Measurements from ENCODE around the gene NTSR1.

Gene NTSR1

GRCh38 chr20:62661647-62662046, 47.0 kb upstream of the NTSR1 start:
- DNase-seq (ENCODE audit: low spot score) (no peak), ATAC-seq (ENCODE audit: low read depth) (no peak)
- no peaks in the 10 kb centered on the region for H3K27me3 ChIP-seq (ENCODE audit: insufficient read depth, poor library complexity, severe bottlenecking)
- peak overlapping the region; percentile 57 for H3K27ac ChIP-seq (ENCODE audit: poor library complexity, severe bottlenecking)
- no peaks in the 10 kb centered on the region for H3K9me3 ChIP-seq (ENCODE audit: severe bottlenecking)
- no peak overlapping the region for H3K4me3 ChIP-seq (ENCODE audit: severe bottlenecking)
- H3K4me1 ChIP-seq (ENCODE audit: insufficient read depth, poor library complexity, severe bottlenecking), result peaks cover 26% of the 10 kb centered on the region
- peaks cover 5% of the 10 kb centered on the region; the same call in 1 of the 2 replicates for H3K36me3 ChIP-seq (ENCODE audit: low read depth)
- no peak for TF ChIP-seq CTCF (IDR thresholded peaks at IDR 0.05; ENCODE audit: poor library complexity, severe bottlenecking)

DNA sequence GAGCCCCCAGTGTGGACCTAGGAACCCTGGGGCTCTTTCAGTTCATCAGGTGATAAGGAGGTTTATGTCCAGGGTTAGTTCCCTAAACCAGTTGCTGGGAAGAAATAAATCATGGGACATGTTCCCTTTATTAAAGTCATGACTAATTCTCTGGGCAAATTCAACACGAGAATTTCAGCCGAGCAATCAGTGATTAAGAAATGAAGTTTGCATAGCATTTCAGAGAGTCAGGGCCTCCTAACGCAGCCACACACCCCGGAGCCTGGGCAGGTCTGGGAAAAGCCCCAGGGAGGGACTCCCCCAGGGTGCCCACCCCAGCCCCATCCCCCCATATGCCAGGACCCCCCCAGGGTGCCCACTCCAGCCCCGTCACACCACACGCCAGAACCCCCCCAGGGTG, 46.2 kb upstream of the NTSR1 start:
- H3K36me3 ChIP-seq (ENCODE audit: low read depth), result no peaks in the 10 kb centered on the region
- peak overlapping the region; percentile 57 for H3K27ac ChIP-seq (ENCODE audit: poor library complexity, severe bottlenecking)
- ATAC-seq (ENCODE audit: low read depth), result peak; percentile 77
- no peak for DNase-seq (ENCODE audit: low spot score)
- H3K4me1 ChIP-seq (ENCODE audit: insufficient read depth, poor library complexity, severe bottlenecking), result peaks cover 28% of the 10 kb centered on the region
- no peaks in the 10 kb centered on the region for H3K27me3 ChIP-seq (ENCODE audit: insufficient read depth, poor library complexity, severe bottlenecking)
- no peak overlapping the region for H3K4me3 ChIP-seq (ENCODE audit: severe bottlenecking)
- no peaks in the 10 kb centered on the region for H3K9me3 ChIP-seq (ENCODE audit: severe bottlenecking)
- TF ChIP-seq CTCF (IDR thresholded peaks at IDR 0.05; ENCODE audit: poor library complexity, severe bottlenecking), result no peak

DNA sequence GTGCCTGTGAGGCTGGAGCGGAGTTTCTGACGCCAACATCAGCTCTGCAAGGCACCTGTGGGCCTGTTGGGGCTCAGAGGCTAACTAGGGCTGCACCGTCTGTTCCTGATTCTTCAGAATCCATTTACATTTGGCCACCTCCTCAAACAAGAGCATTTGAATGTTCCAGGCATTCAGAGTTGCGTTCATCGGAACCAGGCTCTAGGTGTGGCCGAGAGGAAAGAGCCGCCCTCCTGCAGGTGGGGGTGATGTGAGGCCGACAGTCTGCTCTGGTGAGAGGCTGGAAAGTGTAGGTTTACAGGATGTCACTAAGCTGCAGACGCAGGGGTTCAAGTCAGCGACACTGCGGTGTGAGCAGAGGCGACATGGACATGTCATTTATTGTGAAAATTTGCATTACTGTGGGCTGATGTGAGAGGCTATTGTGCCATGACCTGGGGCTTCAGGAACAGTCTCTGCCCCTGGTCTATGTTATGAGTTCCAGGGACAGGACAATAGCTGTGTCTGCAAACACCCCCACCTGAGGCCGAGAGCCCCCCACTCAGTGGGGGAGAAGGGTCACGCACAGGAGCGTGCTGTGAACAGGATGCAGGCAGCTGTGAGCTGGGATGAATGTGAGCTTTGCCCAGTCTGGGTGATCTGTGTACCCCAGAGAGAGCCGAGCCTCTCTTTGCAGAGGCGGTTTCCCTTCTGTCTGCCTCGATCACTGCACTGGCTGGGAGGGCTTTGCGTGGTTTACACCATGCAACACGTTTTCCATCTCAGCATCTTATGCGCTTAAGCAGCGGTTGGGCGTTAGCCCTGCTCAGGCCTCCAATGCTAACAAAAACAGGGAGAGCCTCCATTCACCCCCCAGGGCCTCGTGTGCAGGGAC, 45.3 kb upstream of the NTSR1 start:
- DNase-seq (ENCODE audit: low spot score), result no peak
- no peak for ATAC-seq (ENCODE audit: low read depth)
- TF ChIP-seq CTCF (IDR thresholded peaks at IDR 0.05; ENCODE audit: poor library complexity, severe bottlenecking), result no peak
- Histone ChIP-seq H3K4me3 (ENCODE audit: severe bottlenecking) (no peak overlapping the region), H3K36me3 (ENCODE audit: low read depth) (no peaks in the 10 kb centered on the region), H3K4me1 (ENCODE audit: insufficient read depth, poor library complexity, severe bottlenecking) (peaks cover 28% of the 10 kb centered on the region), H3K27ac (ENCODE audit: poor library complexity, severe bottlenecking) (peak overlapping the region; percentile 57), H3K27me3 (ENCODE audit: insufficient read depth, poor library complexity, severe bottlenecking) (no peaks in the 10 kb centered on the region), H3K9me3 (ENCODE audit: severe bottlenecking) (no peaks in the 10 kb centered on the region)

GRCh38 chr20:62664019-62664971, 44.3 kb upstream of the NTSR1 start:
- DNase-seq (ENCODE audit: low spot score), result no peak
- no peaks in the 10 kb centered on the region for H3K36me3 ChIP-seq (ENCODE audit: low read depth)
- no peak overlapping the region for H3K27ac ChIP-seq (ENCODE audit: poor library complexity, severe bottlenecking)
- TF ChIP-seq CTCF (IDR thresholded peaks at IDR 0.05; ENCODE audit: poor library complexity, severe bottlenecking), result no peak
- H3K27me3 ChIP-seq (ENCODE audit: insufficient read depth, poor library complexity, severe bottlenecking), result no peaks in the 10 kb centered on the region
- no peak overlapping the region for H3K4me3 ChIP-seq (ENCODE audit: severe bottlenecking)
- H3K4me1 ChIP-seq (ENCODE audit: insufficient read depth, poor library complexity, severe bottlenecking), result peaks cover 28% of the 10 kb centered on the region
- H3K9me3 ChIP-seq (ENCODE audit: severe bottlenecking), result no peaks in the 10 kb centered on the region
- ATAC-seq (ENCODE audit: low read depth), result no peak

Data from RWPE2 (cell line).